ENCODE measurements around the gene TP53I13. TPM values are rescaled to one million over a fixed set of nuclear protein-coding genes. Genes with fewer than 3 reads are reported as not detected.

The TP53I13 gene
- total and polyA plus RNA-seq, 2 of the 13 experiments (the other 11 are each of a cell fraction or from before 2014, with no cell fraction given), result 16.9 to 25.7 TPM

DNA sequence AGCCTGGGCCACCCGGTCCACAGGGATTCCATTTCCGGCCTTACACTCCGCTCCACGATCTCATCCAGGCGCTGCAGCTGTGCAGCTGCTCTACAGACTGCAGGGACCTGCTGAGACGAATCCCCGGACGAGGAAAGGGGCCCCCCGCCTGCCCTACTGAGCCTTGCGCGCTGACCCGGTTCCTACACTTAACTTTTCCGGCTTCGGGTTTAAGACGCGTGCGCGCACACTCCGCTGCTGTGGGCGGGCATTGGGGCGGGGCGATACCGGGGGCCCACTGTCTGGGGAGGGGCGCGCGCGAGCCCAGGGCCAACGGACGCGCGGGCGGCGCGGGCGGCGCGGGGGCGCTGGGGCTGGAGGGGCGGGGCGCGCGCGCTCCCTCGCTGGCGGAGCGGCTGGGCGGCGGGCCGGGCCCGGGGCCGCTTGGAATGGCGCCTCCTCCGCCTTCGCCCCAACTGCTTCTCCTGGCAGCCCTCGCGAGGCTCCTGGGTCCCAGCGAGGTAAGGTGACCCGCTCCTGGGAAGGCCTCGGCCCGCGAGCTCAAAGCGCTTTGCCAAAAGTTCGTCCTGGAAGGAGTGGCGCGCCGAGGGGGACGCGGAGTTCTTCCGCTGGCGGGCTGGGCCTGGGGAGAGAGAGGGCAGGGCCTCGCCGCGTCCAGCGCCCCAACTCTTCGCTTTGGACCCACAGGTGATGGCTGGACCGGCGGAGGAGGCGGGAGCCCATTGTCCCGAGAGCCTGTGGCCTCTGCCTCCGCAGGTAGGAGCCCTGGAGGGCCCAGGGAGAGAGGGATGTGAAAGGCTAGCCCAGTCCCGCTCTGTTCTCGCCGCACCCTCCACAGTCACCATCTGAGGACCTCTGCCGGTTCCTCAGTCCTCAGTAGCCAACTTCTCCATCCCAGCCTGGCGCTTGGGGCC lies at the start of gene TP53I13 (continued):
- no peak for TF ChIP-seq IKZF4 (CRISPR knock-in tag; IDR thresholded peaks at IDR 0.05; ENCODE audit: borderline replicate concordance, low read depth, not compliant biosample characterization)
- TF ChIP-seq ZHX2 (IDR thresholded peaks at IDR 0.05; ENCODE audit: low read depth), result no peak
- TF ChIP-seq ZHX2 (CRISPR knock-in tag; IDR thresholded peaks at IDR 0.05; ENCODE audit: borderline replicate concordance), result no peak
- TF ChIP-seq NR2F2 (IDR thresholded peaks at IDR 0.05; ENCODE audit: borderline replicate concordance, low read depth), result no peak
- TF ChIP-seq BORCS8-MEF2B (CRISPR knock-in tag; IDR thresholded peaks at IDR 0.05), result no peak
- no peak for TF ChIP-seq KDM6A (CRISPR knock-in tag; IDR thresholded peaks at IDR 0.05; ENCODE audit: low read depth)
- TF ChIP-seq NFYB (CRISPR knock-in tag; IDR thresholded peaks at IDR 0.05), result peak; percentile 6; the same call in 1 of the 2 replicates
- no peak for TF ChIP-seq ZNF230 (CRISPR knock-in tag; IDR thresholded peaks at IDR 0.05)
- TF ChIP-seq, protein P1, sequence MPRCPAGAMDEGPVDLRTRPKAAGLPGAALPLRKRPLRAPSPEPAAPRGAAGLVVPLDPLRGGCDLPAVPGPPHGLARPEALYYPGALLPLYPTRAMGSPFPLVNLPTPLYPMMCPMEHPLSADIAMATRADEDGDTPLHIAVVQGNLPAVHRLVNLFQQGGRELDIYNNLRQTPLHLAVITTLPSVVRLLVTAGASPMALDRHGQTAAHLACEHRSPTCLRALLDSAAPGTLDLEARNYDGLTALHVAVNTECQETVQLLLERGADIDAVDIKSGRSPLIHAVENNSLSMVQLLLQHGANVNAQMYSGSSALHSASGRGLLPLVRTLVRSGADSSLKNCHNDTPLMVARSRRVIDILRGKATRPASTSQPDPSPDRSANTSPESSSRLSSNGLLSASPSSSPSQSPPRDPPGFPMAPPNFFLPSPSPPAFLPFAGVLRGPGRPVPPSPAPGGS (CRISPR knock-in tag; IDR thresholded peaks at IDR 0.05), result no peak
- no peak for TF ChIP-seq FOXK1 (CRISPR knock-in tag; IDR thresholded peaks at IDR 0.05; ENCODE audit: borderline replicate concordance, low read depth)
- TF ChIP-seq AKAP8 (CRISPR knock-in tag; IDR thresholded peaks at IDR 0.05), result no peak
- TF ChIP-seq TBX3 (IDR thresholded peaks at IDR 0.05; ENCODE audit: borderline replicate concordance), result no peak
- TF ChIP-seq ZNF569 (CRISPR knock-in tag; IDR thresholded peaks at IDR 0.05; ENCODE audit: borderline replicate concordance), result no peak
- TF ChIP-seq, protein P2, sequence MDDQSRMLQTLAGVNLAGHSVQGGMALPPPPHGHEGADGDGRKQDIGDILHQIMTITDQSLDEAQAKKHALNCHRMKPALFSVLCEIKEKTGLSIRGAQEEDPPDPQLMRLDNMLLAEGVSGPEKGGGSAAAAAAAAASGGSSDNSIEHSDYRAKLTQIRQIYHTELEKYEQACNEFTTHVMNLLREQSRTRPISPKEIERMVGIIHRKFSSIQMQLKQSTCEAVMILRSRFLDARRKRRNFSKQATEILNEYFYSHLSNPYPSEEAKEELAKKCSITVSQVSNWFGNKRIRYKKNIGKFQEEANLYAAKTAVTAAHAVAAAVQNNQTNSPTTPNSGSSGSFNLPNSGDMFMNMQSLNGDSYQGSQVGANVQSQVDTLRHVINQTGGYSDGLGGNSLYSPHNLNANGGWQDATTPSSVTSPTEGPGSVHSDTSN (CRISPR knock-in tag; IDR thresholded peaks at IDR 0.05; ENCODE audit: borderline replicate concordance), result no peak
- TF ChIP-seq HNF4A (CRISPR knock-in tag; IDR thresholded peaks at IDR 0.05), result no peak
- TF ChIP-seq, protein P3, sequence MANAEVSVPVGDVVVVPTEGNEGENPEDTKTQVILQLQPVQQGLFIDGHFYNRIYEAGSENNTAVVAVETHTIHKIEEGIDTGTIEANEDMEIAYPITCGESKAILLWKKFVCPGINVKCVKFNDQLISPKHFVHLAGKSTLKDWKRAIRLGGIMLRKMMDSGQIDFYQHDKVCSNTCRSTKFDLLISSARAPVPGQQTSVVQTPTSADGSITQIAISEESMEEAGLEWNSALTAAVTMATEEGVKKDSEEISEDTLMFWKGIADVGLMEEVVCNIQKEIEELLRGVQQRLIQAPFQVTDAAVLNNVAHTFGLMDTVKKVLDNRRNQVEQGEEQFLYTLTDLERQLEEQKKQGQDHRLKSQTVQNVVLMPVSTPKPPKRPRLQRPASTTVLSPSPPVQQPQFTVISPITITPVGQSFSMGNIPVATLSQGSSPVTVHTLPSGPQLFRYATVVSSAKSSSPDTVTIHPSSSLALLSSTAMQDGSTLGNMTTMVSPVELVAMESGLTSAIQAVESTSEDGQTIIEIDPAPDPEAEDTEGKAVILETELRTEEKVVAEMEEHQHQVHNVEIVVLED (CRISPR knock-in tag; IDR thresholded peaks at IDR 0.05; ENCODE audit: borderline replicate concordance), result peak; percentile 56; the same call in 1 of the 2 replicates
- TF ChIP-seq NFE2 (CRISPR knock-in tag; IDR thresholded peaks at IDR 0.05), result no peak
- TF ChIP-seq RAD21 (CRISPR knock-in tag; IDR thresholded peaks at IDR 0.05), result no peak; the same call in 1 of the 2 replicates
- no peak for TF ChIP-seq KMT2A (CRISPR knock-in tag; IDR thresholded peaks at IDR 0.05)

Measured in HepG2 (cell line).